Measurements from ENCODE around the gene HECW1.
"Not testable (repeated sequence)": the region's sequence is repeated elsewhere in the genome, so short reads cannot be mapped to it uniquely, and the experiment has no call there.

HECW1 gene

GRCh38 chr7:43559171-43559945 lies 446.9 kb downstream of the HECW1 start:
- H3K36me3 ChIP-seq (ENCODE audit: control insufficient read depth in 2 of 2, insufficient read depth in 2 of 2, low read length in 2 of 2): no peaks in the 10 kb centered on the region
- H3K27me3 ChIP-seq (ENCODE audit: control insufficient read depth in 1 of 2, insufficient read depth in 2 of 2, low read length in 2 of 2): peaks cover 0 to 4% of the 10 kb centered on the region in 2 donors
- no peak overlapping the region for H3K4me3 ChIP-seq (ENCODE audit: low read length in 2 of 2)
- H3K9me3 ChIP-seq (ENCODE audit: control insufficient read depth in 2 of 2, low read length in 2 of 2): no peaks in the 10 kb centered on the region
- H3K27ac ChIP-seq (ENCODE audit: low read length): no peak overlapping the region
- no peaks in the 10 kb centered on the region for H3K4me1 ChIP-seq (ENCODE audit: control insufficient read depth, insufficient read depth, low read length)
- H3K9ac ChIP-seq (ENCODE audit: low read length in 2 of 2): no peak overlapping the region

GRCh38 chr7:43559946-43560335 lies 447.5 kb downstream of the HECW1 start:
- H3K27me3 ChIP-seq (ENCODE audit: control insufficient read depth in 1 of 2, insufficient read depth in 2 of 2, low read length in 2 of 2): peaks cover 0 to 4% of the 10 kb centered on the region in 2 donors
- no peaks in the 10 kb centered on the region for H3K4me1 ChIP-seq (ENCODE audit: control insufficient read depth, insufficient read depth, low read length)
- H3K9ac ChIP-seq (ENCODE audit: low read length in 2 of 2): no peak overlapping the region
- no peak overlapping the region for H3K27ac ChIP-seq (ENCODE audit: low read length)
- H3K36me3 ChIP-seq (ENCODE audit: control insufficient read depth in 2 of 2, insufficient read depth in 2 of 2, low read length in 2 of 2): no peaks in the 10 kb centered on the region
- no peaks in the 10 kb centered on the region for H3K9me3 ChIP-seq (ENCODE audit: control insufficient read depth in 2 of 2, low read length in 2 of 2)
- H3K4me3 ChIP-seq (ENCODE audit: low read length in 2 of 2): no peak overlapping the region

DNA sequence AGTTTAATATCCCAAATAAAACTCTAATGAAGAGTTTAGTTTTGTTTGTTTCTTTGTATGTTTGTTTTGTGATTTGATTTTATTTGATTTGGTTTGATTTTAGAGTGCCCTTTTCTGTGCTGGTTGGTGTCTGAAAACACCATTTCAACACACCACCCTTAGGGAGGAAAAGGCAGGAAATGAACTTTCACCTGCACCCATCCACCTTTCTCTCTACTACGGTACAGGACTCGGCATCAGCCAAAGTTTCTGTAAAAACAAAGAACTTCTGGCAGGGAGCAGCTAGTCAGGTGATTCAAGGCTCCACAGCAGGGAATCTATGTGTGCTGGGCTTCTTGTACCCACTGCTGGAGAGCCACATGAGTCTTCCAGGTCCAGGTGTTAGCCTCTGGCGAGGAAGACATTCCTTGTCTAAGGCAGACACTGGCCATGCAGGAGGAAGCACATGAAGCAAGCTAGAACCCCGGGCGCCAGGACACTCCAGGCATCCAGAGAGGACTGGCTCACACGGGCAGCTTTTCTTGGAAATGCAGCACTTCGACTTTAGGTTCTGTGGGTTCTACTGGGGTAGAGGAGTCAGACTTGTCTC lies 448.4 kb downstream of the HECW1 start:
- no peaks in the 10 kb centered on the region for H3K4me1 ChIP-seq (ENCODE audit: control insufficient read depth, insufficient read depth, low read length)
- H3K4me3 ChIP-seq (ENCODE audit: low read length in 2 of 2): no peak overlapping the region
- H3K9me3 ChIP-seq (ENCODE audit: control insufficient read depth in 2 of 2, low read length in 2 of 2): no peaks in the 10 kb centered on the region
- peaks cover 0 to 4% of the 10 kb centered on the region in 2 donors for H3K27me3 ChIP-seq (ENCODE audit: control insufficient read depth in 1 of 2, insufficient read depth in 2 of 2, low read length in 2 of 2)
- no peak overlapping the region for H3K9ac ChIP-seq (ENCODE audit: low read length in 2 of 2)
- no peak overlapping the region for H3K27ac ChIP-seq (ENCODE audit: low read length)
- no peaks in the 10 kb centered on the region for H3K36me3 ChIP-seq (ENCODE audit: control insufficient read depth in 2 of 2, insufficient read depth in 2 of 2, low read length in 2 of 2)

GRCh38 chr7:43562383-43562782 lies 449.9 kb downstream of the HECW1 start:
- Histone ChIP-seq H3K27me3 (ENCODE audit: control insufficient read depth in 1 of 2, insufficient read depth in 2 of 2, low read length in 2 of 2) (peaks cover 0 to 3% of the 10 kb centered on the region in 2 donors), H3K4me1 (ENCODE audit: control insufficient read depth, insufficient read depth, low read length) (no peaks in the 10 kb centered on the region), H3K4me3 (ENCODE audit: low read length in 2 of 2) (no peak overlapping the region), H3K9me3 (ENCODE audit: control insufficient read depth in 2 of 2, low read length in 2 of 2) (no peaks in the 10 kb centered on the region), H3K27ac (ENCODE audit: low read length) (no peak overlapping the region), H3K36me3 (ENCODE audit: control insufficient read depth in 2 of 2, insufficient read depth in 2 of 2, low read length in 2 of 2) (no peaks in the 10 kb centered on the region), H3K9ac (ENCODE audit: low read length in 2 of 2) (no peak overlapping the region)

GRCh38 chr7:43565786-43566185 lies 453.3 kb downstream of the HECW1 start:
- H3K36me3 ChIP-seq (ENCODE audit: control insufficient read depth in 2 of 2, insufficient read depth in 2 of 2, low read length in 2 of 2): no peaks in the 10 kb centered on the region
- H3K9me3 ChIP-seq (ENCODE audit: control insufficient read depth in 2 of 2, low read length in 2 of 2): no peaks in the 10 kb centered on the region
- H3K27me3 ChIP-seq (ENCODE audit: control insufficient read depth in 1 of 2, insufficient read depth in 2 of 2, low read length in 2 of 2): peaks cover 0 to 3% of the 10 kb centered on the region in 2 donors
- no peak overlapping the region for H3K27ac ChIP-seq (ENCODE audit: low read length)
- H3K4me3 ChIP-seq (ENCODE audit: low read length in 2 of 2): no peak overlapping the region
- no peak overlapping the region for H3K9ac ChIP-seq (ENCODE audit: low read length in 2 of 2)
- H3K4me1 ChIP-seq (ENCODE audit: control insufficient read depth, insufficient read depth, low read length): no peaks in the 10 kb centered on the region

DNA sequence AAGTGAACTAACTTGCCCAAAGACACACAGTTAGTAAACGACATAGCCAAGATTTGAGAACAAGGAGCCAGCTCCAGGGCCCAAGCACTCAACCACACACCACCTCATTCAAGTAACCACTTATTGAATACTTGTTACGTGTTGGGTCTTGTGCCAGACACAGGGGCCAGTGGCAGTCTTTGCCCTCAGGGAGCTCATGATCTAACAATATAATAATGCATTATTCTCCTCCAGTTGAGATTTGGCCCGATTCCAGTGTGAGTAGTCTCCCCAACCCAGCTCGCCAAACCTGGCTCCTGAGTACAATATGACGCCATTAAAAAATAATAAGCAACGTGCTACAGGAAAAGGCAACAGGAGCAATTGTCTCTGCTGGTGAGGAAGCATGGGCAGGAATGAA lies 456.1 kb downstream of the HECW1 start:
- Histone ChIP-seq H3K36me3 (ENCODE audit: control insufficient read depth in 2 of 2, insufficient read depth in 2 of 2, low read length in 2 of 2) (no peaks in the 10 kb centered on the region), H3K4me3 (ENCODE audit: low read length in 2 of 2) (no peak overlapping the region), H3K9ac (ENCODE audit: low read length in 2 of 2) (no peak overlapping the region), H3K27me3 (ENCODE audit: control insufficient read depth in 1 of 2, insufficient read depth in 2 of 2, low read length in 2 of 2) (no peaks in the 10 kb centered on the region), H3K4me1 (ENCODE audit: control insufficient read depth, insufficient read depth, low read length) (no peaks in the 10 kb centered on the region), H3K9me3 (ENCODE audit: control insufficient read depth in 2 of 2, low read length in 2 of 2) (no peaks in the 10 kb centered on the region), H3K27ac (ENCODE audit: low read length) (no peak overlapping the region)

- Histone ChIP-seq H3K9ac (ENCODE audit: low read length in 2 of 2) (no peak overlapping the region), H3K36me3 (ENCODE audit: control insufficient read depth in 2 of 2, insufficient read depth in 2 of 2, low read length in 2 of 2) (no peaks in the 10 kb centered on the region), H3K9me3 (ENCODE audit: control insufficient read depth in 2 of 2, low read length in 2 of 2) (no peaks in the 10 kb centered on the region), H3K4me1 (ENCODE audit: control insufficient read depth, insufficient read depth, low read length) (no peaks in the 10 kb centered on the region), H3K27ac (ENCODE audit: low read length) (no peak overlapping the region), H3K4me3 (ENCODE audit: low read length in 2 of 2) (no peak overlapping the region), H3K27me3 (ENCODE audit: control insufficient read depth in 1 of 2, insufficient read depth in 2 of 2, low read length in 2 of 2) (no peaks in the 10 kb centered on the region)
These were observed 457.0 kb downstream of the HECW1 start for GRCh38 chr7:43569424-43569823.

GRCh38 chr7:43570688-43571365 lies 458.4 kb downstream of the HECW1 start:
- Histone ChIP-seq H3K27ac (ENCODE audit: low read length) (no peak overlapping the region), H3K27me3 (ENCODE audit: control insufficient read depth in 1 of 2, insufficient read depth in 2 of 2, low read length in 2 of 2) (no peaks in the 10 kb centered on the region), H3K4me3 (ENCODE audit: low read length in 2 of 2) (no peak overlapping the region), H3K9me3 (ENCODE audit: control insufficient read depth in 2 of 2, low read length in 2 of 2) (no peaks in the 10 kb centered on the region), H3K9ac (ENCODE audit: low read length in 2 of 2) (no peak overlapping the region), H3K4me1 (ENCODE audit: control insufficient read depth, insufficient read depth, low read length) (no peaks in the 10 kb centered on the region), H3K36me3 (ENCODE audit: control insufficient read depth in 2 of 2, insufficient read depth in 2 of 2, low read length in 2 of 2) (no peaks in the 10 kb centered on the region)

GRCh38 chr7:43572516-43573049 lies 460.1 kb downstream of the HECW1 start:
- H3K4me3 ChIP-seq (ENCODE audit: low read length in 2 of 2): no peak overlapping the region
- H3K36me3 ChIP-seq (ENCODE audit: control insufficient read depth in 2 of 2, insufficient read depth in 2 of 2, low read length in 2 of 2): no peaks in the 10 kb centered on the region
- no peaks in the 10 kb centered on the region for H3K4me1 ChIP-seq (ENCODE audit: control insufficient read depth, insufficient read depth, low read length)
- no peaks in the 10 kb centered on the region for H3K27me3 ChIP-seq (ENCODE audit: control insufficient read depth in 1 of 2, insufficient read depth in 2 of 2, low read length in 2 of 2)
- no peak overlapping the region for H3K27ac ChIP-seq (ENCODE audit: low read length)
- H3K9ac ChIP-seq (ENCODE audit: low read length in 2 of 2): no peak overlapping the region
- no peaks in the 10 kb centered on the region for H3K9me3 ChIP-seq (ENCODE audit: control insufficient read depth in 2 of 2, low read length in 2 of 2)

GRCh38 chr7:43573832-43574231 lies 461.4 kb downstream of the HECW1 start:
- H3K9me3 ChIP-seq (ENCODE audit: control insufficient read depth in 2 of 2, low read length in 2 of 2); H3K27me3 ChIP-seq (ENCODE audit: control insufficient read depth in 1 of 2, insufficient read depth in 2 of 2, low read length in 2 of 2): not testable (repeated sequence)

More at GRCh38 chr7:43573832-43574231, 461.4 kb downstream of the HECW1 start:
- not testable (repeated sequence) for H3K4me1 ChIP-seq (ENCODE audit: control insufficient read depth, insufficient read depth, low read length); H3K9ac ChIP-seq (ENCODE audit: low read length in 2 of 2); H3K4me3 ChIP-seq (ENCODE audit: low read length in 2 of 2); H3K36me3 ChIP-seq (ENCODE audit: control insufficient read depth in 2 of 2, insufficient read depth in 2 of 2, low read length in 2 of 2); H3K27ac ChIP-seq (ENCODE audit: low read length)
